Stimulated activated CD8-positive, alpha-beta memory T cell treated with anti-CD3 and anti-CD28 coated beads, Interleukin-4, amount 100 ng/mL, for 4 hours (primary cell): ENCODE results near the gene G6PC1.
"Not testable (repeated sequence)": the region's sequence is repeated elsewhere in the genome, so short reads cannot be mapped to it uniquely, and the experiment has no call there.

Experiments used
- DNase-seq, 2 donors: peaks; one replicate each; pipeline ENCODE4 v3.0.0-alpha.2; 2020; ENCODE audit warnings: low read depth in 2 of 2, low spot score in 1 of 2

Gene G6PC1

DNA sequence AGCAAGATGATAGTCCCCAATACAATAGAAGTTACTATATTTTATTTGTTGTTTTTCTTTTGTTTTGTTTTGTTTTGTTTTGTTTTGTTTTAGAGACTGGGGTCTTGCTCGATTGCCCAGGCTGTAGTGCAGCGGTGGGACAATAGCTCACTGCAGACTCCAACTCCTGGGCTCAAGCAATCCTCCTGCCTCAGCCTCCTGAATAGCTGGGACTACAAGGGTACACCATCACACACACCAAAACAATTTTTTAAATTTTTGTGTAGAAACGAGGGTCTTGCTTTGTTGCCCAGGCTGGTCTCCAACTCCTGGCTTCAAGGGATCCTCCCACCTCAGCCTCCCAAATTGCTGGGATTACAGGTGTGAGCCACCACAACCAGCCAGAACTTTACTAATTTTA, 618 bp upstream of the G6PC1 start:
- not testable (repeated sequence) for DNase-seq

DNA sequence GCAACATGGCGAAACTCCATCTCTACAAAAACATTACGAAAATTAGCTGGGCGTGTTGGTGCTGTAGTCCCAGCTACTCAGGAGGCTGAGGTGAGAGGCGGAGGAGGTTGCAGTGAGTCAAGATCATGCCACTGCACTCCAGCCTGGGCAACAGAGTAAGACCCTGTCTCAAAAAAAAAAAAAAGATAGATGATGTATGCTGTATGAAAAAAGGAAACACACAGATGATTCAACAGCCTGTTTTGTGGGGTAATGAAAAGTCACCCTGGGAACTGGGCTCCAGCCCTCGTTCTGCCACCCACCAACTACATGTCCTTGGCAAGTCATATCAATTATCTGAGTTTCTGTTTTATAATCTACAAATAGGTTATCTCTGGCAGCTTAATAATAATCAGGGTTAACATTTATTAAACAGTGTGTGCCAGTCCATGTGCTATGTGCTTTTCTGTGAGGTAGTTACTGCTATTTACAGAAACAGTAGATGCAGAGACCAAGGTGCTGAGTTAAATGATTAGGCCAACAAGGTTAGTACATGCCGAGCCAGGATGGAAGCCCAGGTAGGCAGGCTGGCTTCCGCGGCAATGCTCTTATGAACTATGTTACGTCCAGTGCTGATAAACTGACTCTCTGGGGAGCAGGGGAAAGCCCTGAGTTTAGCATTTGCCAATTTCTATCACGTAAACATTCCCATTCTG, 1.1 kb downstream of the G6PC1 start:
- DNase-seq = no peak

DNA sequence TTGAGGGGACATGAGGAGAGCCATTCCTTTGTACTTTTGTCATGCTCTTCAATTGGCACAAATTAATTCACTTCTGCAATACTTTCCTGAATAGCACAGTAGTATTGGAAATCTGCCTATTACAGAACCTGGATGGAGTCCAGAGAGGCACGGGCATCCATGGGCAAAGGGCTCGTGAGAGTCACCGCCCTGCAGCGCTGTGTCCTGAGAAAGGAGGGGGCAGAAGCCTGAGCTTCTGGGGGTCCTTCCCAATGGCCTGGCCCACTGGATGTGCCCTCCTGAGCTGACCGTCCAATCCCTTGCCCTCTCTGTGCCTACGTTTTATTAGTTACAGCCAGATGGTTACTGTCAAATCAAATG, 3.5 kb downstream of the G6PC1 start:
- DNase-seq = no peak

DNA sequence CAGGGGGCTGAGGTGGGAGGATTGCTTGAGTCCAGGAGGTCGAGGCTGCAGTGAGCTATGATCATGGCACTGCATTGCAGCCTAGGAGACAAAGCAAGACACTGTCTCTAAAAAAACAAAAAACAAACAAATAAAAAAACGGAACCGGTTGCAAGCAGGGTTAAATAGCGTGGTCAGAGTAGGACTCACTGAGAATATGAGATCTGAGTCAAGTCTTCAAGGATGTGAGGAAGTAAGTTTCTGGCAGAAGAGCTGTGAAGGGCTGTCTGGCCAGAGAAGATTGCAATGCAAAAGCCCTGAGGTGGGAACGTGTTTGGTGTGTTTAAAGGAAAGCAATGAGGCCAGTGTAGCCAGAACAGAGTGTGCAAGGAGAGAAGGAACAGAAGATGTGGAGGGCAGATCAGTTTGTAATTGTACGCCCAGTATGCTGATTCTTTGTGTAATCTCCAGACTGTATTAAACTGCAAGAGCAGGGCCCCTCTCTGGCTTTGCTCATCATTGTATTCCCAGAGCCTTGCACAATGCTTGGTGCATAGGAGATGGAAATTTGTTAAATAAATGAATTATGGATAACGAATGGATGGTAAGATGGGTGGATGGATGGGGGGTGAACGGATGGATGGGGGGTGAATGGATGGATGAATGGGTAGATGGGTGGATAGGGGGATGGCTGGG, 6.3 kb downstream of the G6PC1 start:
- DNase-seq = no peak

DNA sequence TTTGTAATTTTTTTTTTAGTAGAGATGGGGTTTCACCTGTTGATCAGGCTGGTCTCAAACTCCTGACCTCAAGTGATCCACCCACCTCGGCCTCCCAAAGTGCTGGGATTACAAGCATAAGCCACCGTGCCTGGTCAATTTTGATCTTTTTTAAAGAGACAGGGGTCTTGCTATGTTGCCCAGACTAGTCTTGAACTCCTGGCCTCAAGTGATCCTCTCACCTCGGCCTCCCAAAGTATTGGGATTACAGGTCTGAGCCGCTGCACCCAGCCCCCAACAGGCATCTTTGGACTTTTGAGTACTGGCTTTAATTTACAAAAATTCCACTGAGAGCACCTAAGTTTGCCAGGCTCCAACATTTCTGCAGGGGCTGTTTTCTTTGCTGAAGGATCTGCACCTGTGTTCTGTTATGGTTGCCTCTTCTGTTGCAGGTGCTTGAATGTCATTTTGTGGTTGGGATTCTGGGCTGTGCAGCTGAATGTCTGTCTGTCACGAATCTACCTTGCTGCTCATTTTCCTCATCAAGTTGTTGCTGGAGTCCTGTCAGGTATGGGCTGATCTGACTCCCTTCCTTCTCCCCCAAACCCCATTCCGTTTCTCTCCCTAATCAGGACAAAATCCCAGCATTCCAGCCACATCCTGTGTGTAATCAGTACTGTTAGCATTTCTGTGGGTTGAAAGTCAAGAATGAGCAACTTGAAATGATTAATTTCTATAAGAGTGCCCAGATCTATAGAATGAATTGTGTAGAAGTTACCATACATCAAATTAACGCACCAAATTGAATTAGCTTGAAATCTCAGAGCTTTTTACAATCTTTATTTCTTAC, 8.5 kb downstream of the G6PC1 start:
- DNase-seq = no peak

DNA sequence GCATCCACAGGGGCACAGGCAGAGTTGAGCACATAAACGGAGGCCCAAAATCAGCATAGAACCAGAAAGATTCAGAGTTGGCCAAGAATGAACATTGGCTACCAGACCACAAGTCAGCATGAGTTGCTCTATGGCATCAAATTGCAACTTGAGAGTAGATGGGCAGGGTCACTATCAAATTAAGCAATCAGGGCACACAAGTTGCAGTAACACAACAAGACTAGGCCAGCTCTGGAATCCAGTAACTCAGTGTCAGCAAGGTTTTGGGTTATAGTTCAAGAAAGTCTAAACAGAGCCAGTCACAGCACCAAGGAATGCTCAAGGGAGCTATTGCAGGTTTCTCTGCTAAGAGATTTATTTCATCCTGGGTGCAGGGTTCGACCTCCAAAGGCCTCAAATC, 12.9 kb downstream of the G6PC1 start:
- DNase-seq = no peak

DNA sequence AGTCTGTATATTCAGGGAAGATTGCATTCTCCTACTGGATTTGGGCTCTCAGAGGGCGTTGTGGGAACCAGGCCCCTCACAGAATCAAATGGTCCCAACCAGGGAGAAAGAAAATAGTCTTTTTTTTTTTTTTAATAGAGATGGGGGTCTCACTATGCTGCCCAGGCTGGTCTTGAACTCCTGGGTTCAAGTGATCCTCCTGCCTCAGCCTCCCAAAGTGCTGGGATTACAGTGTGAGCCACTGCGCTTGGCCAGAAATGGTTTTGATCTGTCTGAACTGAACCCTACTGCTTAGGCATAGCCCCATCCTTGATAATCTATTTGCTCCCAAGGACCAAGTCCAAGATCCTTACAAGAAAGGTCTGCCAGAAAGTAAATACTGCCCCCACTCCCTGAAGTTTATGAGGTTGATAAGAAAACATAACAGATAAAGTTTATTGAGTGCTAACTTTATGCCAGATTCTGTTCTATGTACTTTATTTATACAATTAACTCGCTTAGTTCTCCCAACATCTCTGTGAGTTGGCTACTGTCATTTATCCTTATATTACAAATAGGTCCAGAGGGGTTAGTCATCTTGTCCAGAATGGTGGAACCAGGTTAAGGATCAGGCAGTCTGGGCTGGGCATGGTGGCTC, 13.5 kb downstream of the G6PC1 start:
- DNase-seq = no peak

DNA sequence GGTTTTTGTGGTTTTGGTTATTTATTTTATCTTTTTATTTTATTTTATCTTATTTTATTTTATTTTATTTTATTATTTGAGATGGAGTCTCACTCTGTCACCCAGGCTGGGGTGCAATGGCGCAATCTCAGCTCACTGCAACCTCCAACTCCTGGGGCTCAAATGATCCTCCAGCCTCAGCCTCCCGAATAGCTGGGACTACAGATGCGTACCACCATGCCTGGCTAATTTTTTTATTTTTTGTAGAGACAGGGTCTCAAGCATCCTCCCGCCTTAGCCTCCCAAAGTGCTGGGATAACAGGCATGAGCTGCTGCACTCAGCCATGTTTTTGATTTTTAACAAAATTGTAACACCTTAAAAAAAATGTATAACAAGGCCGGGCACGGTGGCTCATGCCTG, 14.7 kb downstream of the G6PC1 start:
- DNase-seq = not testable (repeated sequence)

DNA sequence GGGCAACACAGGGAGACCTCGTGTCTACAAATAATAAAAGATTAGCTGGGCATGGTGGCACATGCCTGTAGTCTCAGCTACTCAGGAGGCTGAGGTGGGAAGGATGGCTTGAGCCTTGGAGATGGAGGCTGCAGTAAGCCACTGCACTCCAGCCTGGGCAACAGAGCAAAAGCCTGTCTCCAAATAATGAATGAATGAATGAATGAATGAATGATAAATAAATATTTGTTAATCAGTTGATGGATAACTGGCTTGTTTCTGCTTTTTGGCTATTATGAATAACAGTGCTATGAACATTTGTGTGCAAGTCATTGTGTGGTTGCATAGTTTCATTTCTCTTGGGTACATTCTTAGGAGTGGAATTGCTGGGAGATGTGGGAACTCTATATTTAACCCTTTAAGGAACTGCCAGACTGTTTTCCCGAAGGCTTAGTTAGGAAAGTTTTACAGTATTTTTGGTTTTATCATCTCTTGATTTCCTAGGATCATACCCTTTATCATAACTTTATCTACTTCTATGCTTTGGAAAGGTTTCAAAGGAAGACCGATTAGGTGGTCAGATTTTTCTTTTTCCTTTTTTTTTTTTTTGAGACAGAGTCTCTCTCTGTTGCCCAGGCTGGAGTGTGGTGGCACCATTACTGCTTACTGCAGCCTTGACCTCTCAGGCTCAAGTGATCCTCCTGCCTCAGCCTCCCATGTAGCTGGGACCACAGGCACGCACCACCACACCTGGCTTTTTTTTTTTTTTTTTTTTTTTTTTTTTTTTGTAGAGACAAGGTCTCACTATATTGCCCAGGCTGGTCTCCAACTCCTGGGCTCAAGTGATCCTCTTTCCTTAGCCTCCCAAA, 16.0 kb downstream of the G6PC1 start:
- DNase-seq = not testable (repeated sequence)

DNA sequence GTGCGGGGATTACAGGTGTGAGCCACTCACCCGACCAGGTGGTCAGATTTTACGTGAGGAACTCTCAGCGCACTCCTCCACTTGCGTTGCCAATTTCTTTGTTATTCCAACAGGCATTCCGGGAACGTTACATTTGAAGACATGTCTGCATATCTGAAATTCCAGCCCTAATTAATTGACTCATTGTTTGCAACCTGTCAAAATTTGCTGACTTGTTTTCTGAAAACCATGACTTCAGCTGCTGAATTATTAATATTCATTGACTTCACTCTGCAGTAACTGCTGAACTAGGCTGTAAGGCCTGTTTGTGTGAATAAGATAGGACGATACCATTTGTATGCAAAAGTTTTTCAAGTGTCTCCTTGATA, 16.6 kb downstream of the G6PC1 start:
- no peak for DNase-seq

DNA sequence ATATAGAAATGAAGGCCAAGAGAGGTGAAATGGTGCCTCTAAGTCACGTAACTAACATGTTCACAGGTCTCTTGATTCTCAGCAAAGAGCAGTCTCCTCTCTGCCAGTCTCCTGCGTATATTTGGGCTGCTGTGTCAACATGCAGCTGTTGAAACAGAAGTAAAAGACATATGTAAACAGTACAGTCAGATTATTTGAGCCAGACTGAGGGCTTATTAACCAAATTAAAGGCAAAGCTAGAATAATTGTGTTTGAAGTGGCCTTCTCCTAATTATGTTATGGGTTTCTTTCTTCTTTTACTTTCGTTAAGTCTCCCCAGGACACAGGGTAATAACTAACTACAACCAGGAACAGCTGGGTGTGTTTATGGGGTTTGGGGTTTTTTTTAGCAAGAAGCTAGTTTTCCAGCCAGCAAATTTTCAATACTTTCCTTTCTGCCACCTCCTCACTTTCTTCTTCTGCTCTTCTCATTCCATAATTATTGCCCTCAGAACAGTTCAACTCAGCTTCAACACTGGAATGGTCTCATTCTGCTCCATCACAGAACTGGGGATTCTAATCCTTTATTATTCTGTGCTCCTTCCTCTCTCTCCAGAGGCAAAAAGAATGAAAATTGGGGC, 18.4 kb downstream of the G6PC1 start:
- DNase-seq = no peak

DNA sequence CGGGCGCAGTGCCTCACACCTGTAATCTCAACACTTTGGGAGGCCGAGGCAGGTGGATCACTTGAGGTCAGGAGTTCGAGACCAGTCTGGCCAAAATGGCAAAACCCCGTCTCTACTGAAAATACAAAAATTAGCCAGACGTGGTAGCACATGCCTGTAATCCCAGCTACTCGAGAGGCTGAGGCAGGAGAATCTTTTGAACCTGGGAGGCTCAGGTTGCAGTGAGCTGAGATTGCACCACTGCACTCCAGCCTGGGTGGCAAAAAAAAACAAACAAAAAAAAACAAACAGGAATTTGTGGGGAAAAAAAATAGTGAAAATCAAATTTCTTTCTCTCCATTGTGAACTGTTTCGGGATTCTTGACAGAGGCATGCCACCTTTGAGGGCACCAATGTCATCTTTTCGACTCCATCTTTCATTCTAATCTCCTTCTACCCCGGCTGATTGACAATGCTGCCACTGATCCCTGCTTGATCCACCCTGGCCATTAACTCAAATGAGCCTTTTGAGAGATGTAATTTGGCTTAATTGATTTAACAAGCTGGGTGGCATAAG, 19.0 kb downstream of the G6PC1 start:
- not testable (repeated sequence) for DNase-seq

DNA sequence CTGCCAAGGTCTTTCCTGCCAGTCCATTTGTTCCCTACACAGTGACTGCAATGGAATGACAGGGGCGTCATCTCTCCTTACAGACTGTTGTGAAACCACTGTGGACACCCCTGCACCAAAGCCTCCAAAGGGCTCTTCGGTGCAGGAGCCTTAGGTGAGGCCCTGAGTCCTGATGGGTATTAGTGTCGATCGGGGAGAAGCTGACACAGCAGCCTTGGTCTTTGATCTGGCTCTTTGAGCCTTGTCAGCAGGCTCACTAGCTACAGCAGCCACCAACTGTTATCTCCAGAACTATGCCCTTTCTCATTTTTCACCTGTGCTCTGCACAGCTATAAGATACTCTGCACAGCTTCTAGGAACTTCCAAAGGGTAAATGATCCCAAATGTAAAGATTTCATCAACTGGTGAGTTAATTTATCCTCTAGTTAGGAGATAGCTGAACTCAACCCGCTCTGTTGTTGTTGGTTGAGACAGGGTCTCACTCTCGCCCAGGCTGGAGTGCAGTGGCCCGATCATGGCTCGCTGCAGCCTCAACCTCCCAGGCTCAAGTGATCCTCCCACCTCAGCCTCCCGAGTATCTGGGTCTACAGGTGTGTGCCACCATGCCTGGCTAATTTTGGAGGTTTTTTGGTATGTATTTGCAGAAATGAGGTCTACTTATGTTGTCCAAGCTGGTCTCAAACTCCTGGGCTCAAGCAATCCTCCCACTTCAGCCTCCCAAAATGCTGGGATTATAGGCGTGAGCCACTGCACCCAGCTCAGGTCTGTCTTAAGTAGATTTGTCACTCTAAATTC, 19.7 kb downstream of the G6PC1 start:
- DNase-seq = no peak

DNA sequence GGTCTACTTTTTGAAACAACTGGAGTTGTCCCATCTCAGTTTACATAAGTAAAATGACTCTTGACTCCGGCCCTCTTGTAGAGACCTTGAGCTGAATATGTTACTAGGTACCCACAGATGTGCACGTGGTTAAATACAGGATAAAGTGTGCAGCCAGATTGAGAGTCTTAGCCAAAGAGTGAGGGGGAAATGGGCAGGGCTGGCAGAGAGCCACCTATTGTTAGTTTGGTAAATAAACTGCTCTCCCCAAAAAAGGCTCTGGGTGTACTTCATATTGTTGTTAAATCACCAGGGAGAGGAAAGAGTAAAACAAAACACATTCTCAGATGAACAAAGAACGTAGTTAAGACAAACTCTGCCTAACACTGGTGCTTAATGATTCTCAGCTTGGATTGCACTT, 20.3 kb downstream of the G6PC1 start:
- DNase-seq = no peak

DNA sequence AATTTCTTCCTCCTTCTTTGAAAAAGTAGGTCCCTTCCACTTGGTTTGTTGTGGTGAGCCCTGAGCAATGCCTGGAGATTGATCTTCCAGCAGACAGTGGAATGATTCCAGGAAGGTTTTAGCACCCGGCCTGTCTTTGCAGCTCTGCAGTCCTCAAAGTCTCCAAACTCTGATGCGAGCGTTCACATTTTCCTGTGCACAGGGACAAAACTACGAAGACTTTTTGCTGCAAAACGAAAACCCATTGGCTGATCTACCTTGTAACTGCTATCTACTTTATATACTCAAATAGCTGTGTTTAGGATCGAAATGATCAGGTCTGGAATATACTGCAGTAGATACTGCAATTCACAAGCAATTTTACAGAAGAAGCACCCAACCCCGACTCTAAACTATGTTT, 21.7 kb downstream of the G6PC1 start:
- DNase-seq = no peak

DNA sequence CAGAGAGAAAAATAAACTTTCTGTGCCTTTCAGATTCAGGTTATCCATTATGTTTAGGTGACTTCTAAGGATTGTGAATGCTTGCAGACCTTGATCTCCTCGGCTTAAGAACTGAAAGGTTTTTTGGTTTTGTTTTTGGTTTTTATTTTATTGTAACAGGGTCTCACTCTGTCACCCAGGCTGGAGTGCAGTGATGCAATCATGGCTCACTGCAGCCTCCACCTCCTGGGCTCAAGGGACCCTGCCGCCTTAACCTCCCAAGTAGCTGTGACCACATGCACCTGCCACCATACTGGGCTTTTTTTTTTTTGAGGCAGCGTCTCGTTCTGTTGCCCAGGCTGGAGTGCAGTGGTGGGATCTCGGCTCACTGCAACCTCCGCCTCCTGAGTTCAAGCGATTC, 22.9 kb downstream of the G6PC1 start:
- DNase-seq = not testable (repeated sequence)

DNA sequence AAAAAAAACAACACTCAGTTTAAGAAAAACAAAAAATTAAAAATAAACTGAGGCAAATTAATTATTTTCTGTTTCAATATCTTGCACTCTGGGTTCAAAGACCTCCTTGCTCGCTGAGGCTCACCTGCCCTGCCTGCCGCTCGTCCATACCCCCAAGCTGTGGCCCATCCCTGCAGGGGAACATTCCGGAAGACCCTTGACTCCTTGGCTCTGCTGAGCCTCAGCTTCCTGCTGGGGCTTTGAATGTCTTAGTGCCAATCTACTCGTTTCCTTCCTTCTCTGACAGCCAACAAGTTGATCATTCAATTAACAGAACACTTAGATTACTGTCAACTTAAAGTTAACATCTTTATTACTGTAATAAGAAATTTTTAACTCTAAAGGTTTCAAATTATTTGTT, 24.3 kb downstream of the G6PC1 start:
- no peak for DNase-seq

DNA sequence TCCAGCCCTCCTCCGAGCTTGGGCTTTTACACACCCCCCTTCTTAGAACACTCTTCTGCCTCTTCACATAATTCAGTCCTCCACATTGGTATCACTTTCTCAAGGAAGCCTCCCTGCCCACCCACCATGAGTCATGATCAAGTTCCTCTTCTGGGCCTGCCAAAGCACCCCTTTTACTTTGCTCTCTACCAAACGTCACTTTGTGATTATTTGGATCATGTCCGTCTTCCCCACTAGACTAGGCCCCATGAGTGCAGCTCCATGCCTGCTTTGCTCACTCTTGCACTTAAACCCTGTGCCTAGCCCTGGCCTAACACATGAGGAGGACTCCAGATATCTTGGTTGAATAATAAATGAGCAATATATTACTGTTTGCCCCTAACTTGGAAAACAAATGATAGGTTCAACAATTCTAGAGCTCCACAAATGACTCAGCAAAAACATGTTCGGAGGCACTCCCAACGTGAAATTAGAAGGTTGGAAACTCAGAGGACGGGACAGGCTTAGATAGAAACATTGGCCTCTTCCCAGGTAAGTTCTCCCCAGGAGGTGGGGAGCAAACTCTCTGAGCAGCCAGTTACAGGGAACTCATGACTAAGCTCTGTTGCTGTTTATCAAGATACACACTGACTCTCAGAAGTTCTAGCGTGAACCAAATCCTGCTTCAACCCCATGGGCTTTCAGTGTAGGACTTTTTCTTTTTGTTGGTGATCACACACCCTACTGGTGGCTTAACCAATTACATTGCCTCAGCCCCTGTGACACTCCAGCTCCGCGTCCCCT, 28.3 kb downstream of the G6PC1 start:
- DNase-seq = peak in 1 of 2 donors; percentile 3

DNA sequence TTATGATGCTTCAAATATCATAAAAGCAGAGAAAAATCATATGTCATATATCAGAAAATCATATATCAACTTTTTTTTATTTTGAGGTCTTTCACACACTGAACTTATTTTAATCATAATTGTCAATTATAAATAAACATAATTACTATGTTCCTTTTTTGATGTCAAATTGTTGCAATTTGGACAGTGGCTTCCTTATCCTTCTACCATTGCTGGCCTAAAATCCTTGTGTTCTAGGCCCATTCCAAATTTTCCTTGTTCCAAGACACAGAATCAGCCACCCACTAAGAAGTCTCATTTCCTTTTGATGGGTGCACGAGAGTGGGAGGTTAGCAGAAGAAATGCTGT, 28.9 kb downstream of the G6PC1 start:
- no peak for DNase-seq
